NB4 (cell line): Measurements from ENCODE around the gene CCS.

Experiments
- DNase-seq: peaks from one replicate; pipeline ENCODE4 v3.0.0; 2010; ENCODE audit warnings: low read depth
- H3K4me3 ChIP-seq: one replicate; pipeline ENCODE4 v1.5.1; 2011; ENCODE audit warnings: mild to moderate bottlenecking, low read depth, low read length, moderate library complexity
- CTCF ChIP-seq: IDR thresholded peaks from one replicate; pipeline ENCODE4 v1.5.1; 2012; ENCODE audit warnings: low read depth, low read length
- MAX ChIP-seq: IDR thresholded peaks from 2 replicates; pipeline ENCODE4 v1.6.1; 2011; ENCODE audit warnings: low read depth, low read length
- MYC ChIP-seq: IDR thresholded peaks from 2 replicates; pipeline ENCODE4 v1.6.1; 2011; ENCODE audit warnings: low read depth, low read length
- POLR2A ChIP-seq: IDR thresholded peaks from 2 replicates; pipeline ENCODE4 v1.6.1; 2011; ENCODE audit warnings: mild to moderate bottlenecking; ENCODE audit not compliant: insufficient read length; ENCODE audit errors: extremely low read depth

The CCS gene

GRCh38 chr11:66546966-66547661, 45.9 kb upstream of the CCS start:
- TF ChIP-seq CTCF, result no peak
- TF ChIP-seq MAX, result no peak
- TF ChIP-seq MYC, result no peak
- no peak for TF ChIP-seq POLR2A
- peak; percentile 16 for DNase-seq
- H3K4me3 ChIP-seq, result no peak overlapping the region

GRCh38 chr11:66547662-66548009, 45.3 kb upstream of the CCS start:
- H3K4me3 ChIP-seq, result no peak overlapping the region
- TF ChIP-seq MAX (no peak), MYC (no peak), POLR2A (no peak), CTCF (no peak)
- DNase-seq, result no peak

GRCh38 chr11:66548041-66548440, 44.9 kb upstream of the CCS start:
- no peak for DNase-seq
- H3K4me3 ChIP-seq, result no peak overlapping the region
- TF ChIP-seq MYC (no peak), MAX (no peak), CTCF (no peak), POLR2A (no peak)

GRCh38 chr11:66548774-66549630, 44.0 kb upstream of the CCS start:
- TF ChIP-seq POLR2A (no peak), CTCF (no peak), MAX (no peak), MYC (no peak)
- no peak overlapping the region for H3K4me3 ChIP-seq
- no peak for DNase-seq

GRCh38 chr11:66549696-66550095, 43.3 kb upstream of the CCS start:
- no peak for DNase-seq
- TF ChIP-seq CTCF, result no peak
- no peak overlapping the region for H3K4me3 ChIP-seq
